GM21423 (cell line): Measurements from ENCODE around the gene PKD1.
"Not testable (repeated sequence)": the region's sequence is repeated elsewhere in the genome, so short reads cannot be mapped to it uniquely, and the experiment has no call there.

Source experiments
- ATAC-seq: cut with Tn5 transposase; IDR thresholded peaks from one replicate; pipeline ENCODE4 v1.9.1; 2021; ENCODE audit warnings: mild to moderate bottlenecking, moderate library complexity; ENCODE audit not compliant: unreplicated experiment

PKD1 gene

DNA sequence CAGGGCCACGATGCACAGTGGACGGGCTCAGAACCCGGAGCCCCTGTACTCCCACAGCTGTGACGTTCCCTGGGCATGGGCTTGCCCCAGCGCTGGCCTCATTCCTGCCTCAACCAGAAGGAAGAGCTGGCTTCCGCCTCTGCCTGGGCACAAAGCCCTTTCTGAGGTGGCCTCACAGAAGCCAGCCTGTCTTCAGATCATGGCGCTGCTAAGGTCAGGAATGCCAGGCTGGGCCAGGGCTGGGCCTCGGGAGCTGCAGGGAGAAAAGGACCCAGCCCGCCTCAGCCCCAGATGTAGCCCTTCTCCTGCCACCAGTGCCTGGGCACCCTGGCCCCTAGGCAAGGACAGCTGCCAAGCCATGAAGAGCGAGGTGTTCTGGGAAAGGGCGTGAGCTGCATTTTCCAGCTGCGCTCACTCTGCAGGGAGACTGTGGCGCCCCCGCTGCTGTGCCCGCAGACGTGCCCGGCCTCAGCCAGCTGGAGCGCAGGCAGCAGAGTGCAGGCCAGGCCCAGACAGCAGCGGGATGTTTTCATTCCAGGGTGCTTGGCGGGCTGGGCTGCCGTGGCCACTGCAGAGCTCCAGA, 9.4 kb downstream of the PKD1 start:
- ATAC-seq = not testable (repeated sequence)

DNA sequence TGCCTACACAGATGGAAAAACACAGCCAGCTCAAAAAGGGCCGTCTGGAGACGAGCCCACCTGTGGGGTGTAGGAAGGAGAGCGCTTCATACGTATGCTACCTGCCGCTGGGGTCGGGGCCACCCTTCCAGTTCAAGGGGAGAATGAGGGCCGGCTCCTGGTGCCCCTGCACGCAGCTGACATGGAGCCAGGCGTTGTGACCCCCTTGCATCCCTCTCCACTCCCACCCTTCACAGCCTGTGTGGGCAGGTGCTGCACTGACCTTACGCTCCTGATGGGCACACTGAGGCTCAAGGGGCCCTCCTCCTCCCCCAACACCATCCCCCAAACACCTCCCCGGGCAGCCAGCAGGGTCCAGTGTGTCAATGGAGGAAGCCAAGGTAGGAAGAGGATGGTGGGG, 10.1 kb downstream of the PKD1 start:
- not testable (repeated sequence) for ATAC-seq

DNA sequence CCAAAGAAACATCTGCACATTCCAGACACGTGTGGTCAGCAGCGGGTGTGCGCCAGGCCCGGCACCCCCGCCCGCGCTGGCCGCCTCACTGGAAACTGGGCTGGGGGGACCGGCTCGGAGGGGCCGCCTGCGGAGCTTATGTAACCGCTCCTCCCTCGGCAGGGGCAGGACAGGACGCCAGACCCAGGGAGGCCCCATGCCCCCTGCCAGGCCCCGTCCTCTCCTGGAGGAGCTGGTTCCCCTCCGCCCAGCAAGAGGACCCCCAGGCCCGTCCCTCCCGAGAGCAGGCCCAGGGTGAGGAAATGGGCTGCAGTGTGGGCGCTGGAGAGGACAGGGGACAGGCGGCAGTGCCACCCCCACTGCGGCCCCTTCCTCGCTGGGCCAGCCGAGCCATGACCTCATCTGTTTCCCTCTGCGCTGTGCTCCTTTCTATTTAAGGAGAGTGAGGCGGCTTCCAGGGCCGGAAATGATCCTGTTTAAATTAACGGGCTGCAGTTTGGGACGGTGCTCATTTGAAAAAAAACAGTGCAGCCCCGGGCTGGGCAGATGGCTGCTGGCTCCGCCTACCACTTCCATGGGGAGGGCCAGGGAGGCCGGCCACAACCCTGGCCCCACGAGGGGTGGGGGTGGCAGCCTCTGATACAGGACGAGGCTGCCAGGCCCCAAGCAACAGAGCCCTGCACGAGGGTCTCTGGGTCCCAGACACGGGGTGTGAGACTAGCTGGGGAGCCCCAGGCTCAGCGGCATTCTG, 10.8 kb downstream of the PKD1 start:
- not testable (repeated sequence) for ATAC-seq

DNA sequence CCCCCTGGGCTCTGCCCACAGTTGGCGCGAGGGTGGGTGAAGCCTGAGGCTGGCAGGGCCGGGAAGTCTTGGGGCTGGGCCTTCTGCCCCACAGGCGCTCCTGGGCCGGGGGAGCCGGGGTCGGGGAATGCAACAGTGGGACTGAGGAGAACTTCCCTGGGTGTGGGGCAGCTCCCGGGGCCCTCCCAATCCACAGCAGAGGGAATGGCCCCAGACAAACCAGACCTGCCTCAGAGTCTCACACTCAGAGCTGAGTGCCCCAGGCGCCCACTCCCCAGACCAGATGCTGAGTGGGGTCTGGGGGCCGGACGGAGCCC, 11.4 kb downstream of the PKD1 start:
- ATAC-seq = not testable (repeated sequence)

DNA sequence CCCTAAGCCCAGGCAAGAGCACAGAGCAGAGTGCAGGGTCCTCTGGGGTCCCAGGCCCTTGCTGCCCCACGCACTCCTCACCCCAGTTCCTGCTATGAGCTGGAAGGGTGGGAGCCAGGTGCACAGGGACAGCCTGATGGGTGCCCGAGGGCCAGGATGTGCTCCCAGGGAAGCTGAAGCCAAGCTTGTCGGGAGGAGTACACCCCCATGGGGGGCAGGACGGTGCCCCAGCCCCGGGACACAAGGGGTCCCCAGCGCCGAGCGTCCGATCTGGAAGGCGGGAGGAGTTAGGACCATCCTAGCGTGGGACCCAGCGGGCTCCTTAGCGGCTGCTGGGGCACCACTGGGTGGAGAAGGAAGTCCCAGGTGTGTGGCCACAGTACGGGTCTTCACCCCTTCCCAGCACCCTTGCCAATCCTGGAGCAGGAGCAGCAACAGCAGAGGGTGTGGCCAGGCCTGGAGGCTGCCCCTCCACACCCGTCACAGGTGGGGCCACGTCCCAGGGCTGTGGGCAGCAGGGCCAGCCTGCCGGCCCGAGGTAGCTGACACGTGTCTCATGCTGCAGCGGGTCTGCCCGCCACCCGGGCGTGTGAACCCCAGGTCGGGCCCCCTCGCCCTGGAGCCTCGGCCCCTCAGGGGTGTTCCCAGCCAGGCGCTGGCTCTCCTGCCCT, 11.9 kb downstream of the PKD1 start:
- ATAC-seq = not testable (repeated sequence)

DNA sequence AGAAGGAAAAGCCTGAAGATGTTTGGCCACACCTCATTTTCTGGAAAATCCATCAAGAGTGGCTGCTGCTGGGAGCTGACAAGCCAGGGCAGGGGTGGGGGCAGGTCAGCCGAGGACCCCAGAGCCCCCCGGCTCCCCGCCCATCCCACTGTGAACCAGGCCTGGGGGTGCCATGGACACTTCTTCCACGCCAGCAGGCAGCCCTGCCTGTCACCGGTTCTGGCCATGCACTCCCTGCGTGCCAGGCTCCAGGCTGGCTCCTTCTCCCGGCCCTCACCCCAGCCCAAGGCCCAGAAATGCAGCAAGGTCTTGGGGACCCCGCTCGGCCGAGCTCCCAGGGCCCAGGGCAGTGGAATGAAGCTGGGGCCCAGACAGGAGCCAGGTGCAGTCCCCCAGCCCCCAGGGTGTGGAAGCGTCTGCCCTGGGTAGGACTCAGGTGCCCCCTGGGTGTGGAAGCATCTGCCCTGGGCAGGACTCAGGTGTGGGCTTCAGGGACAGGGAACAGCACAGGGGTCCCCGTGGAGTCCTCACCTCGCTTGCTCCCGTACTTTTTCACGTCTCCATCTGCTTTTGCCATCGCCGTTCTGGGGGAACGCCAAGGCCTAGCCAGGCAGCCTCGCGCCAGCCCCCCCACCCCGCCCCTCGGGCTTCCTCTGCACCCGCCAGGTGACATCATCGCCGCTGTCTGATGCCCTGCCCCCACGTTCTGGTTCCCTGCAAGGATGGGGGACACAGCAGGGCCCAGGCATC, 12.6 kb downstream of the PKD1 start:
- ATAC-seq = not testable (repeated sequence)

DNA sequence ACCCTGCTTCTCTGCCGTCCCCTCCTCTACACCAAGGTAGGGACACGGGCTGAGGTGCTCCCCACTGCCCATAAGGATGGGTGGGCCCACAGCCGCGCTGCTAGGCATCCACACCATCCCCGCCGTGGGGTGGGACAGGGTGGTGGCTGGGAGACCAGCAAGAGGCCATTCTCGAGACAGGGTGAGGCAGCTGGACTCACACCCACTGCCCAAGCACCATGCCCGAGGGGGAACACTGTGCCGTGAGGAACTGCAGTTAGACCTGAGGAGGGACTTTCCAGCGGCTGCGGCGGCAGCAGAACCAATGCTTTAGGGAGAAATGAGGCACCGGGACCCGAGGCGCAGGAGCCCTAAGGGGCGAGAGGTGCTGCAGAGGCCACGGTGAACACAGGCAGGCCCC, 13.3 kb downstream of the PKD1 start:
- ATAC-seq = no peak

DNA sequence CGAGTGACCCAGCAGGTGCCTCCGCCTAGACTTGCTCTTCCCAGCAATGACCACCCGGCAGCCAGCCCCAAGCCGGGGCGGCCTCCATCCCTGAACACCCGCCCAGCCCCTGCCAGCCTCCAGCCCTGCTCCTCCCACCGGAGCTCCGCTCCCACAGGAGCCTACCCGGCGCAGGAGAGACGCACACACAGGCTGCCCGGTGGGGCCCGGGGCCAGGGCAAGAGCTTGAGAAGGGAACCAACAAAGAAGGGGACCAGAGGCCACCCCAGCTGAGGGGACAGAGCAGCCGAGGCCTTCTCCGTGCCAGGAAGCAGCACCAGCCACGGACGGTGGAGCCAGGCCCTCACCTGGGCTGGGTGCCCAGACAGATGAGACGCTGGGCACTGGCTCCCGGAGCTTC, 13.8 kb downstream of the PKD1 start:
- ATAC-seq = no peak

DNA sequence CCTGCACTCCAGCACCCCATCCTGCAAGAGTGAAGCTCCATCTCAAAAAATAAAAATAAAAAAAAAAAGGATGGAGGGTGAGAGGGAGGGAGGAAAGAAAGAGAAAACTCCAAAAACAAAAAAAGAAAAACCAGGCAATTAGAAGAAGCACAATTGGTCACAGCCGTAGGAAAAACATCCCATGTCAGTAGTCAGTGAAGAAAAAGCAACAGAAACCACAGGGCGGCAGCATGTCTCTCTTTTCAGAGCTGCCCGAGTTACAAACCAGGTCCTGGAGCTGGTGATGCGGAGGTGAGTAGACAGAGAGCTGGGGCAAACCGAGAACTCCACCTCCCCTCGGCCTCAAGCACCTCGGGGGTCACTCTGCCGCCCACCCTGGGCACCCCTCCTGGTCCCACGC, 14.4 kb downstream of the PKD1 start:
- not testable (repeated sequence) for ATAC-seq

DNA sequence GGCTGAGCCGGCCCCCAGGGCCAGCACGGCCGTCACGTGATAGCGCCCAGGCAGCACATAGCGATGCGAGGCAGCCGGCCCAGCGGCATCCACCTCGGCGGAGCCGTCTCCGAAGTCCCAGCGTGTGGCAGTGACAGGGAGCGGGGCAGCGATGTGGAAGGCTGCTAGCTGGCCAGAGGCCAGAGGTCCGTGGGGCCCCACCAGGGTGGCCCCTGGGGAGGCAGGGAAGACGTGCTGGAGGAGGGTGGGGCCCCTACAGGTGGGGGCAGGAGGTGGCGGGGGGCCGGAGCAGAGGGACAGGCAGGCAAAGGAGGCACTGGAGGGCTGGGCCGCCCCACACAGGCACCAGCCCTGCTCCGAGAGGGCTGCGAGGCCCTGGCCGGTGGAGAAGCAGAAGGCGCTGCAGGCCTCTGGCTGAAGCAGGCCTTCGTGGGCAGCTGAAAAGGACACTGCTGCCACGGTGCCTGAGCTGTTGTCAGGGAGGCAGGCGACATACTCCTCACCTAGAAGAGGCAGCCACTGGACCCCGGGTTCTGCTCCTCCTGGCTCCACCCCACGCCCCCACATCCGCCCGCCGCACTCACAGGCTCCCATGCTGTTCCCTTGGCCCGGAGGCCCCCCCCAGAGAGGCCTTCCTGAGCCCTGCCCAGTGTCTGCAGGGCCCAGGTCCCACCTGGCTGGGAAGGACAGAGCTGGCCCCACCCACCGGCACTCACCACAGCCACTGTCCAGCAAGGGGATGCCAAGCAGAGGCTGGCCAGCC, 17.6 kb downstream of the PKD1 start:
- not testable (repeated sequence) for ATAC-seq

DNA sequence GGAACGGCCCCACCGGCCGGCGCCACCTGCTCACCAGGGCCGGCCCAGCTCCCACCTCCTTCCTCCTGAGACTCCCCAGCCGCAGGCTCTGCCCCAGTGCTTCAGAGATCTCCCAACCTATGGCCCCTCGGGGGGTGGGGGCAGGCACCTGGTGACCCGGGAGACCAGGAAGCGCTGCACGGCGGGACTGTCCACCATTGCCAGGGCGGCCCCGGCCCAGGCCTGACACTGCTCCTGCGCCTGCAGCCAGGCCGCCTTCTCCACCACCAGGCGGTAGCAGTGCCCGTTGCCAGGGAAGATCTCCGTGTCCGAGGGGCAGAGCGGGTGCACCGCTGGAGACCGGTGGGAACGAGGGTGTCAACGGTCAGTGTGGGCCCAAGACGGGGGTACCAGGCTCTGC, 18.4 kb downstream of the PKD1 start:
- ATAC-seq = not testable (repeated sequence)

DNA sequence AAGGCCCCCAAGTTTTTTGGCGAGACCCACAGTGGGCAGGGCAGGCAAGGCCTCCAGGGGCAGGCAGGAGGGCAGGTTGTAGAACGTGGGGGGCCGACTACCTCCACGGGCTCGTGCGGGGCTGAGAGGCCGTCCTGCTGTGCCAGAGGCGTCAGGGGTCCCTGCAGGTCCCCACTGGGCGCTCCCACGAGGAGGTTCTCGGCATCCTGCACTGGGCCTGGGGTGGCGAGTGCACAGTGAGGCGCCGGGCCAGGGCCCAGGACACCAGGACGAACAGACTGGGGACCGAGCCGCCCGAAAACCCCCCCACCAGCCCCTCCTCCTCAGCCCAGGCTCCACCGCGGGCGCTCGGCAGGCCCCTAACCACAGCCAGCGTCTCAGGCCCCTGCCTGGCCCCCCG, 19.3 kb downstream of the PKD1 start:
- not testable (repeated sequence) for ATAC-seq

DNA sequence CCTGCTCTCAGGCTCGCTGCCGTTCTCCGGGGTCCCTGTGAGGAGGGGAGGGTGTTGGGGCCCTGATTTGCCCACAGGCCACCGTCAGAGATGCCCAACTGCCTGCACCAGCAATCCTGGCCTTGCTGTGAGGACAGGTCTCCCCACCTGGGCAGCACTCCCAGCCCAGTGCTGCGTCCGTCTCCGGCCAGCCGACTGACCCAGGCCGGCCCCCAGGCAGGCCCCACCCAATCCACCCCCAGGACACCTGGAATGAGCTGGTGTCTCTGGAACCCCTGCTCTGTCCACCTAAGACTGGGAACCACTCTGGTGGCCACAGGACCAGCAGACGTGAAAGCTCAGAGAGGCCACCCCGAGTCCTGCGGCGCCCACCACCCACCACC, 20.1 kb downstream of the PKD1 start:
- ATAC-seq = no peak

DNA sequence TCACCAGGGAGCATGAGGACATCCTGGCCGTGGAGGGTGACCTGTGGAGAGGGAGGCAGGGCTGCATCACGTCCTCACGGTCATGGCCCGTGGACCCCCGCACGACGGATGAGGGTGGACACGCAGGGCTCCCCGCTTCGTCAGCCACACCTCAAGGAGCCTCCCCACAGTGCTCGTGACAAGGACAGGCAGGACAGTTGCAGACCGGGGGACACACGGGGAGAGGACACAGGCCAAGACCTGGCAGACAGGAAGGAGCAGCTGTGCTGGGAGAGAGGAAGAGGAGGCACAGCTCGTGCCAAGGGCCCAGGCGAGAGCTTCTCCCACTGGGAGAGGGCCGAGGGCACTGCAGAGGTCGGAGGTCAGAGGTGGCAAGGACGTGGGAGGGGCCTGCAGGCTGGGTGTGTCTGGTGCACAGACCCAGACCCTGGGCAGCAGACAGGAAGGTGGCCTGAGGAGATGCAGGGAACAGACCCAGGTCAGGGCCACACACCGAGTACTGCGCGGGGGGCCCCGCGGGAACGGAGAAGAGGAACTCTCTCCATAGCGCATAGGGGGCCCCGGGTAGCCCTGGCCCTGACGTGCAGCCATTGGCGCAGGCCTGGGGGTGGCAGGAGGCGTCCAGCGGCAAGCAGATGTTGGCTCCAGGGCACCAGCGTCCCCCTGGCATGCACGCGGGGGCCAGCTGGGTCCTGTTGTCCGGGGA, 20.7 kb downstream of the PKD1 start:
- not testable (repeated sequence) for ATAC-seq

DNA sequence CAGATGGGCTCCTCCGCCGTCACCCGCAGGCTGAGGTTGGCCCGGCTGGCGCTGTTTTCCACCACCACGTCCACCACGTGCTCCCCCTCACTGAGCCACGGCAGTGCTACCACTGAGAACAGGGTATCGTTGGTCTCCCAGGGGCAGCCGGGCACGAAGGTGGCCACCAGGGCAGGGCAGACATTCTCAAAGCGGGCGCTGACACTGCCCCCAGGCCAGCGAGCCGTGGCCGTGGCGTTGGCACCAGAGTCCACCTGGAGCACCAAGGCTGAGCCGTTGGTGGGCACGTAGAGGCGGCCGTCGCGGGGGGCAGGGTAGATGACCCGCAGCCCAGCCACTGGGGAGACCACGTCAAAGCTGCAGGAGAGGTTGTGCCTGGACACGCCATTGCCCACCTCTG, 21.5 kb downstream of the PKD1 start:
- not testable (repeated sequence) for ATAC-seq

DNA sequence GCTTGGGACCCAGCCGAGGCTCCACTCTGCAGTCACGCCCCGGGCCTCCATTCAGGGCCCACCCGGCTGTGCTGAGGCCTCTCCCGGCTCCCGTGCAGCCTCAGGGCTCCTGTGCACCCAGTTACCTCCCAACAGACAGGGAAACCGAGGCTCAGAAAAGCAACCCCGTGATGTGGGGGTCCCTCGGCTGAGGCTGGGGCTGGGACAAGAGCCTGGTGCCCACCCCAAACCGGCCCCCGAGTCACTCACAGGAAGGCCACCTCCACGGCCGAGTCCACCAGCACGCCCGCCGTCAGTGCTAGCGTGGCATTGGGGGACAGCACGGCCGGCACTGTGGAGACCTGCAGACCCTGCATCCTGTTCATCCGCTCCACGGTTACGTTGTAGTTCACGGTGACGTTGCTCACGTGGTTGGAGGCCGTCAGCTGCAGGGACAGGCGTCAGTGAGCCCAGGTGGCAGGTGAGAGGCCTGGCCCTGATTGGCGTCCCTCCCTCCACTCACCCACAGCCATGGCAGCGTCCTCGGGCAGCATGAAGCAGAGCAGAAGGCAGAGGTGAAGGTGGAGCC, 23.1 kb downstream of the PKD1 start:
- ATAC-seq = not testable (repeated sequence)

DNA sequence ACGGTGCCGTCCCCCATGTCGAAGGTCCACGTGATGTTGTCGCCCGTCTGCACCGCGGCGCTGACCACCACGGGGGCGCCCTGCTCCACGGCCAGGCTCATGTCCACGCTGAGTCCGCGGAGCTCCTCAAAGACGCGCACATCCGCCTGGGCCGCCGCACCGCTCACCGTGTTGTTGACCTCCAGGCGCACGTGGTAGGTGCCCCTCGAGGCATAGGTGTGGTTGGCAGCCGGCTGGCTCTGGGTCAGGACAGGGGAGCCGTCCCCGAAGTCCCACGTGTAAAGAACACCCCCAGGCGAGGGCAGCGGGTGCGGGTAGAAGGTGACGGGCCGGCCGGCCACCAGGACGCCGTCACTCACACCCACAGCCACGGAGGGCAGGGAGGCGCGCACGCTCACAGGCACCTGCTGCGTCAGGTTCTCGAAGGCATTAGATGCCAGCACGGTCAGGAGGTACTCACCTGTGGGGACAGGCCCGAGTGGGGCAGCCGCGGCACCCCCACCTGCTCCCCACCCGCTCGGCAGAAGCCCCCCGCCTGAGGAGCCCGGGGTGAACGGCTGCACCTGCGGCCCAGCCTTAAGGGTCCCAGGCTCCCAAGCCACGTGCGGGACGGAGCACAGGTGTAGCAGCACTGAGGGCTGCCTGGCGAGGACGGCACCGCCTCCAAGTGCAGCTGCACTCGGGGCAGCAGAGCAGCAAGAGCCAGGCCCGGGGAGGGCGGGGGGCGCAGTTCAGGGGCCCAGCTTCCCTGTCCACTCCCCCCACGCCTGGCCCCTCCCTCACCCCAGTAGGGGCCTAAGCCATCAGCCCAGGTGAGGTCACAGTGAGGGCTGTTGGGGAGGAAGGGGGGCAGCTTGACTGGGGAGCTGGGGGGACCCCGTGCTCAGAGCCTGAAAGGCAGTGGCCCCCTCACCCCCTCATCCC, 24.0 kb downstream of the PKD1 start:
- ATAC-seq = not testable (repeated sequence)

DNA sequence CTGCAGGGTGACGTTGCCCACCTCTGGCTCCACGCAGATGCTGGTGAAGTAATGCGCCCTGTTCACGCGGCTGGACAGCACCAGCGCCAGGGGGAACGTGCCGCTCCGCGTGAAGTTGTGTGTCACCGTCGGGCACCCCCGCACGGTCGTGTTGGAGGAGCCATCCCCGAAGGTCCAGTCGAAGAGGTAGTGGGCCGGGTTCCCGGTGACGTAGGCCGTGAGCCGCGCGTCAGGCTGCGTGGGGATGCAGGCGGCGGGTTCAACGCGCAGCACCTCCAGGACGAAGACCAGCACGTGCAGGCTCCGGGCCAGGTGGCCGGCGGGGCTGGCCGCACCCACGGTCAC, 24.7 kb downstream of the PKD1 start:
- ATAC-seq = not testable (repeated sequence)
